ENCODE results near the gene MAP2K2. TPM values are rescaled to one million over a fixed set of nuclear protein-coding genes. Genes with fewer than 3 reads are reported as not detected.
A peak's percentile ranks its signal among the peaks of the same experiment; 100 is the strongest.

The MAP2K2 gene
- total RNA-seq (100 to 1,000 TPM in 7 of 9 donors, 10 to 100 TPM in 2; 95.3 to 154 (median 108) TPM), polyA plus RNA-seq (100 to 1,000 TPM; 131 to 204 TPM)
- long read RNA-seq, donor 1, transcript MAP2K2-201 (11 exons, 1,734 nt): major isoform, 209 of 301 reads
- long read RNA-seq, donor 1, partial matches to known transcripts: 37 of 301 reads
- long read RNA-seq, donor 1, other reads (novel, unspliced or antisense): 54 of 301 reads
- long read RNA-seq, donor 2, transcript MAP2K2-201 (11 exons, 1,734 nt): major isoform, 10 of 55 reads
- long read RNA-seq, donor 2, partial matches to known transcripts: 30 of 55 reads
- long read RNA-seq, donor 2, other reads (novel, unspliced or antisense): 13 of 55 reads
- long read RNA-seq, donor 3, transcript MAP2K2-201 (11 exons, 1,734 nt): major isoform, 184 of 295 reads
- long read RNA-seq, donor 3, partial matches to known transcripts: 33 of 295 reads
- long read RNA-seq, donor 3, other reads (novel, unspliced or antisense): 76 of 295 reads

DNA sequence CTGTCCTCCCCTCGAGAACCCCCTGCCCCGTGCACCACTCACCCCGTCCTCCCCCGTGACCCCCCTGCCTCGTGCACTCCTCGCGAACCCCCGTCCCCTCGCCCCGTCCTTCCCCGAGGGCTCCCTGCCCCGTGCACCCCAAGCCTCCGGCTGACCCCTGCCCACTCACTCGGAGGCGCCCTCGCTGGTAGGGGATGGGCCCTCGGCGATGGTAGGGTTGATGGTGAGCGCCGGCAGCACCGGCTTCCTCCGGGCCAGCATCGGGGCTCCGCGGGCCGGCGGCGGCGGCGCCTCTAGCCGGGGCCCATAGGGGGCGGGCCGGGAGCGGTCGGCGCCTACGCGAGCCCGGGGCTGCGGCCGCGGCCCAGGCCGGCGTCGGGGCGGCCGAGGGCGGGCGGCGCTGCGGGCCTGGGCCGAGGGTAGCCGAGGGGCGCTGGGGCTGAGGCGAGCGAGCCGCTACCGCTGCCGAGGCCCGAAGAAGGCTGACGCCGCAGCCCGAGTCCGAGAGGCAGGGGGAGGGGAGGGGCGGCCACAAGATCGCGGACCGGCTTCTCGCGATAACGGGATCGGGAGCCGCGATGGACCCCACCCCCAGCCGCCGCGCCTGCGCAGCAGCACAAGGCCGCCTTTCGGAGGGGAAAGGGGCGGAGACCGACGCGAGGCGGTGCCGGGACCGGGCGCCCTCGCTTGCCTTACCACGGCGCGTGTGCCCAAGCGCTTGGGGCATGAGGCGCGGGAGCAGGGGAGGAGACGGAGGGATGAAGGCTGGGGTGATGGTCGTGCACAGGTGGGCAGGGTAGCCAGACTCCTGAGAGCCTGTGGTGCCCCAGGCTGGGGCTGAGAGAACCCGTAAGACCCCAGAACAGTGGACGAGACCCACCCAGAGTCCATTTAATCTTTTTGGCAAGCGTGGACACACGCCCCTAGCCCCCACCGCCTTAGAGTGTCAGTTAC lies at the start of gene MAP2K2:
MAP2K2 (minus strand) TSS at position 508 of the 954 bp plus-strand sequence; CDS start at position 261, 247 bp downstream.
- peak; percentile 92 to 99 (median 98) for ATAC-seq
- peak in 1 of 2 donors; percentile 86 for TF ChIP-seq POLR2A (IDR thresholded peaks at IDR 0.05)
- TF ChIP-seq, protein P1, sequence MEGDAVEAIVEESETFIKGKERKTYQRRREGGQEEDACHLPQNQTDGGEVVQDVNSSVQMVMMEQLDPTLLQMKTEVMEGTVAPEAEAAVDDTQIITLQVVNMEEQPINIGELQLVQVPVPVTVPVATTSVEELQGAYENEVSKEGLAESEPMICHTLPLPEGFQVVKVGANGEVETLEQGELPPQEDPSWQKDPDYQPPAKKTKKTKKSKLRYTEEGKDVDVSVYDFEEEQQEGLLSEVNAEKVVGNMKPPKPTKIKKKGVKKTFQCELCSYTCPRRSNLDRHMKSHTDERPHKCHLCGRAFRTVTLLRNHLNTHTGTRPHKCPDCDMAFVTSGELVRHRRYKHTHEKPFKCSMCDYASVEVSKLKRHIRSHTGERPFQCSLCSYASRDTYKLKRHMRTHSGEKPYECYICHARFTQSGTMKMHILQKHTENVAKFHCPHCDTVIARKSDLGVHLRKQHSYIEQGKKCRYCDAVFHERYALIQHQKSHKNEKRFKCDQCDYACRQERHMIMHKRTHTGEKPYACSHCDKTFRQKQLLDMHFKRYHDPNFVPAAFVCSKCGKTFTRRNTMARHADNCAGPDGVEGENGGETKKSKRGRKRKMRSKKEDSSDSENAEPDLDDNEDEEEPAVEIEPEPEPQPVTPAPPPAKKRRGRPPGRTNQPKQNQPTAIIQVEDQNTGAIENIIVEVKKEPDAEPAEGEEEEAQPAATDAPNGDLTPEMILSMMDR (IDR thresholded peaks at IDR 0.05): peak in 2 of 12 donors; percentile 17 to 22
- H3K9me3 ChIP-seq: no peaks in the 10 kb centered on the region
- DNase-seq: peak; percentile 95 to 98 (median 96)
- H3K4me3 ChIP-seq: peak within 1 kb of the TSS; percentile 44 to 95 (median 78)
- intact Hi-C loops (cut with DNase I): loop anchor here in 7 of 10 donors (1.0 to 10.0 kb wide), 7 partner anchors 47 to 139 kb away; partner anchors contain the start of genes EEF2 (in 2 of the 7), PIAS4 (in 2 of the 7) and ZBTB7A (in 1 of the 7)
- WGBS, 4 donors: 0 to 2% (median 1%) methylated on average over 39 to 102 of the region's 102 CpGs
- peaks cover 0 to 18% (median 0%) of the 10 kb centered on the region in 9 donors for H3K36me3 ChIP-seq
- H3K27me3 ChIP-seq: no peaks in the 10 kb centered on the region
- H3K4me1 ChIP-seq: peaks cover 0 to 33% (median 16%) of the 10 kb centered on the region in 12 donors
- peak within 1 kb of the TSS in 11 of 12 donors; percentile 31 to 84 (median 72) for H3K27ac ChIP-seq

DNA sequence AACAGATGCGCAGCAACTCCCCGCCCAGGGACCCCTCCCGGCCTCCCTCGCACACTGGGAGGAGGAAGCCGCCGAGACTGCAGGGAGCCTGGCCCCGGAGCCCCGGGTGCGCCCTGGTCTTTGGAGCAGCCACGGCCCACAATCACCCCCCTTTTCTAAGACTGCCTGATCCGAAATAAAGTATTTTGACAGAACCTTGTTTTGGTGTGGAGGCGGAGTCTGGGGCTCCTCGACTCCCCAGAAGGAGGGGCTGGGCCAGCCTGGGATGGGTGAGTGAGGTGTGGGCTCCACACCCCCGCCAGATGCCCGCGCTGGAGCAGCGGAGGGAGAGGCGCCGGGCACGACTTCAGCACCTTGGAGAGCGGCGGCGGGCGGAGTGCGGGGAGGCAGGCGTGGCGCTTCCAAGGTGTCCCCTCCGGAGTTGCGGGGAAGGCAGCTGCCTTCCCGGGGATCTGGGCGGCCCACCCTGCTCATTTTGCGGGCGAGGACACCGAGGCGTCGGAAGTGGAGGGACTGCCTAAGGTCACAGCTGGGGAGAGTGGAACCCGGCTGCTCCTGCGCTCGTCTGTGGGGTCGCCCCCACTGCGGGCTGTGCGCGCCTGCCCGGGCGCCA lies 49.0 kb upstream of the MAP2K2 start:
- H3K9me3 ChIP-seq: no peaks in the 10 kb centered on the region

DNA sequence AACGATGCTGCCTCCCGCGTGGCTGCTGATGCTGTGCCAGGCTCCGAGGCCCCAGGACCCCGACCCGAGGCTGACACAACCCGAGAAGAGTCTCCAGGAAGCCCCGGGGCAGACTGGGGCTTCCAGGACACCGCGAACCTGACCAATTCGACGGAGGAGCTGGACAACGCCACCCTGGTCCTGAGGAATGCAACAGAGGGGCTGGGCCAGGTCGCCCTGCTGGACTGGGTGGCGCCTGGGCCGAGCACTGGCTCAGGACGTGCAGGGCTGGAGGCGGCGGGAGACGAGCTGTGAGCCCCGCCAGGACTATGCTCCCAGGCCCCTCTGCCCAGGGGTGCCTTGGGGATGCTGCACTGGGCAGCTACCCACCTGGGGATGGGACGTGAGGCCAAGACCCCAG lies 47.8 kb upstream of the MAP2K2 start:
- no peak for TF ChIP-seq POLR2A (IDR thresholded peaks at IDR 0.05)
- TF ChIP-seq, protein P1 (IDR thresholded peaks at IDR 0.05): no peak
- Histone ChIP-seq H3K27me3 (peaks cover 0 to 34% (median 6%) of the 10 kb centered on the region in 9 donors), H3K4me3 (no peak overlapping the region), H3K36me3 (peaks cover 0 to 24% (median 9%) of the 10 kb centered on the region in 9 donors), H3K9me3 (no peaks in the 10 kb centered on the region), H3K4me1 (peaks cover 0 to 6% (median 1%) of the 10 kb centered on the region in 12 donors), H3K27ac (no peak overlapping the region)
- ATAC-seq (no peak), DNase-seq (no peak)
- 53 to 62% (median 56%) methylated on average over 10 to 22 of the region's 22 CpGs for WGBS, 4 donors
- intact Hi-C loops (cut with DNase I): no loop called here

More for the DNA sequence above, 49.0 kb upstream of the MAP2K2 start:
- peak; percentile 46 to 81 (median 59) for DNase-seq
- ATAC-seq: peak; percentile 66 to 83 (median 77)
- Histone ChIP-seq H3K27me3 (peaks cover 0 to 22% (median 6%) of the 10 kb centered on the region in 9 donors), H3K4me1 (peaks cover 0 to 6% (median 1%) of the 10 kb centered on the region in 12 donors), H3K4me3 (no peak overlapping the region), H3K36me3 (peaks cover 0 to 35% (median 14%) of the 10 kb centered on the region in 9 donors), H3K27ac (no peak overlapping the region)
- WGBS, 4 donors: 5 to 20% (median 9%) methylated on average over 5 to 45 of the region's 45 CpGs
- no peak for TF ChIP-seq POLR2A (IDR thresholded peaks at IDR 0.05)
- TF ChIP-seq, protein P1 (IDR thresholded peaks at IDR 0.05): no peak
- intact Hi-C loops (cut with DNase I): no loop called here
